Omental fat pad (tissue), 4 donors: ENCODE measurements around the gene DGKB. TPM values are rescaled to one million over a fixed set of nuclear protein-coding genes. Genes with fewer than 3 reads are reported as not detected.

ENCODE experiments used
- ATAC-seq: fragments of 150-250 bp; one replicate; pipeline ENCODE4 v1.9.1; 2016; ENCODE audit warnings: mild to moderate bottlenecking, moderate library complexity; ENCODE audit not compliant: low FRiP score
- DNase-seq: peaks from one replicate; pipeline ENCODE4 v3.0.0-alpha.2; 2019; ENCODE audit warnings: low spot score
- CTCF ChIP-seq, 3 donors: fragments of 450-650 bp; IDR thresholded peaks; one replicate each; pipeline ENCODE4 v1.5.1; 2016 to 2017; ENCODE audit warnings: antibody characterized with exemption in 3 of 3, mild to moderate bottlenecking in 3 of 3, moderate library complexity in 2 of 3
- total RNA-seq, 4 donors: library from RNA; depleted of rRNA; stranded (reverse); fragments of >200 nt; gene quantifications; one replicate each; pipeline ENCODE4 v1.1.0, GENCODE V29; 2016

DGKB gene
- total RNA-seq, 4 donors from 2014 or later, result 0.12 to 2.8 TPM; not detected in 2

DNA sequence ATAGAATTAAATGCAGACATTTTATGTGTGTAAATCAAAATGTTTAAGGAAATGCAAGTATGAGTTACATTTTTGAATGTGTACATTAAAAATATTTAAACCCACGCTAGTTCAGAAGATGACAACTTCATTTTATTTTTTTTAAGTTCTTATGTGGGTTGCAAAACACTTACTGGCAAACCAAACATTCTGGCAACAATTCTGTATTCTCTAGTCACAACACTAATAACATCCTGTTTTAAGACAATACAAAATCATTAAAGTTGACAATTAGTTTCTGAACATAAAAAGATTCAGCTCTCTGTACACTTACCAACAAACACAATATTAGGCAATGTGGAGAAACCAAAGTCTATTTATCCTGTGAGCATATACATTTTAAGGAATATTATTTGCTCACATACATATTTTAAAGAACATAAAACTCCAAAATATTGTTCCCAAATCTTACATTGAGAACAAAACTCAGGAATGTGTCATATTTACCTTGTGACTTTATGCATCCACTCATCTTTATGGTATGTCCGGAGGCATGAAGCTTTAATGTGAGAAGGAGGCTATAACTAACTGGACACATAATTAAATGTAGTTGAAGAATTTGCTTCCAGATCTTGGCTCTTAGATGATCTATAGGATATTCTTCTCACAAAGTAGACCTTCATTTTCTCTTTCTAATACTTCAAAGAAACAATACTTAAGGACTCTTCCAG lies 134.7 kb downstream of the DGKB start:
- TF ChIP-seq CTCF (IDR thresholded peaks at IDR 0.05), result no peak
- ATAC-seq, result no peak

GRCh38 chr7:14766747-14767146 lies 135.8 kb downstream of the DGKB start:
- ATAC-seq (no peak), DNase-seq (no peak)
- TF ChIP-seq CTCF (IDR thresholded peaks at IDR 0.05), result no peak

More for the DNA sequence above, 134.7 kb downstream of the DGKB start:
- no peak for DNase-seq

DNA sequence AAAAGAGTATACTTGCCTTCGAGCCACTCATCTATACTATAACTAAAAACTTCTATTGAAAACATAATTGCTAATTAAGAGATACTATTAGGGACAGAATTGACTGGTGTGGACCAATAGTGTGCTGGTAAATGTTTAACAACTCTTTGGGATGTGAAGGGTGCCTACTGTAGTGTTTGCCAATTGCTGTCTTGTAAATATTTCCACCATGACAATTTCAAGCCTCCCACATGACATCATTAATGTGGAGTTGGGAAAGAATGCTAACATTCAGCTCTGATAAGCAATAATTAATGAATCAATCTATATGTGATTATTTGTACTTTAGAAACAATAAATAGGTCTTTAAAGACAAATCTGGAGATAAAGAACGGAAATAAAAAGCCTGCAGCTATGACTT lies 136.8 kb downstream of the DGKB start:
- DNase-seq, result no peak
- TF ChIP-seq CTCF (IDR thresholded peaks at IDR 0.05), result no peak
- ATAC-seq, result no peak

DNA sequence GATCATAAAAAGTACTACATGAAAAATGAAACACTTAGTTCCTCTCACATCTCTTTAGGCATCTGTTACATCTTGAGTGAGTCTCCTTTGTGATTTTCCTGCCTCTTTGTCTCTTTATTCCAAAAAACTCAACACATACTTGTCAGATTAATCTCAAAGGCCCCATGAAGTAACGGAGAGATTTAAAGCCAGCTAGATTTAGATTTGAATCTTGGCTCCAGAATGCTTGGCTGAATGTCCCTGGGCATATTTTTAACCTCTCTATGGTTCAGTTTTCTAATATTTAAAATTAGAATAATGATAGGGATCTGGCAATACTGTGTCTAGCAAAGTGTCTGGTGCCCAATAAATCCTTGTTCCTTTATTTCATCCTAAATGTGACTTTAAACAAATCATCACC lies 140.0 kb downstream of the DGKB start:
- no peak for TF ChIP-seq CTCF (IDR thresholded peaks at IDR 0.05)
- no peak for DNase-seq
- ATAC-seq, result no peak

GRCh38 chr7:14761510-14762296 lies 140.8 kb downstream of the DGKB start:
- DNase-seq (no peak), ATAC-seq (no peak)

DNA sequence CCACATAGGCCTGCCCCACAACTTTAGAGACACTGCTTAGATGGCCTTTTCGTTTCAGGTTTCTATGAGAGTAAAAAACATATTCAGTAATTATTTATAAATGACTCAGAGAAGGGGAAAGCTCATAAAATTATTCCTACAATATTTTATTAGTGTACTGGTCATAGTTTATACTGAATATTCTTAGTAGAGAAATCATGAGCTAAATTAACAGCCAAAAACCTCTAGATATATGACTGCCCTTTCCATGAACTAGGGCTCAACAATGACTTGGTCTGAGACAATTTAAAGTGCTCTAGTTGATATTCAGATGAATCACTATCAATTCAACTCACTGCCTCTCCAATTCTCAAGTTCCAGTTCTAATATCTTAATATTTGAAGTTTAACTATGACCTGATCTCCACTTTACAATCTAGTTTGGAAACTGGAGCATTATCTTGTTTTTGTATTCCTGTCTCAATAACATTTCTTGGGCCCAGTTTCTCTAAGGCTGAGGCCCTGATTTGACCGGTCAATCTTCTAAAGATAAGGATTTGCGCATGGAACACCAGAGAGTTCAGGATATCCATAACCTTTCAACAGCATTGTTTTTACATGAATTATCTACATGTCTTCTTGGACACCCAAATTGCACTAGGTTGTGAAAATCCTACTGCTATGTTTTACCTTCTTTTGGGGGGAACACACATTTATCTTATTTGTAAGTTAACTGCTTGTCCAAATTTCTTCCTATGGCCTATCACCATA lies 141.6 kb downstream of the DGKB start:
- TF ChIP-seq CTCF (IDR thresholded peaks at IDR 0.05), result no peak
- ATAC-seq (no peak), DNase-seq (no peak)

More at GRCh38 chr7:14761510-14762296, 140.8 kb downstream of the DGKB start:
- no peak for TF ChIP-seq CTCF (IDR thresholded peaks at IDR 0.05)
